ENCODE measurements around the gene RFTN2.
"Not testable (repeated sequence)": the region's sequence is repeated elsewhere in the genome, so short reads cannot be mapped to it uniquely, and the experiment has no call there.

The RFTN2 gene

GRCh38 chr2:197707316-197708213, 32.2 kb upstream of the RFTN2 start:
- peak overlapping the region; percentile 7 for H3K4me3 ChIP-seq (ENCODE audit: low read depth, low read length)

GRCh38 chr2:197706839-197707207, 31.4 kb upstream of the RFTN2 start:
- no peak for TF ChIP-seq CTCF (IDR thresholded peaks at IDR 0.05; ENCODE audit: borderline replicate concordance, insufficient read depth, low read depth, low read length)
- H3K4me3 ChIP-seq (ENCODE audit: low read depth, low read length), result peak overlapping the region; percentile 70

More at GRCh38 chr2:197707316-197708213, 32.2 kb upstream of the RFTN2 start:
- TF ChIP-seq CTCF (IDR thresholded peaks at IDR 0.05; ENCODE audit: borderline replicate concordance, insufficient read depth, low read depth, low read length), result peak; percentile 56; the same call in 1 of the 2 replicates

- TF ChIP-seq CTCF (IDR thresholded peaks at IDR 0.05; ENCODE audit: borderline replicate concordance, insufficient read depth, low read depth, low read length), result no peak
- H3K4me3 ChIP-seq (ENCODE audit: low read depth, low read length), result peak overlapping the region; percentile 70
These were observed 30.8 kb upstream of the RFTN2 start for GRCh38 chr2:197705912-197706838.

GRCh38 chr2:197705121-197705911, 29.9 kb upstream of the RFTN2 start, which contains the start of gene MARS2:
TSS of gene MARS2 (plus strand) at chr2:197705369. CDS start at chr2:197705406, 37 bp downstream.
- TF ChIP-seq CTCF (IDR thresholded peaks at IDR 0.05; ENCODE audit: borderline replicate concordance, insufficient read depth, low read depth, low read length), result no peak
- peak within 1 kb of the TSS; percentile 70 for H3K4me3 ChIP-seq (ENCODE audit: low read depth, low read length)

GRCh38 chr2:197704434-197705120, 29.2 kb upstream of the RFTN2 start:
- no peak for TF ChIP-seq CTCF (IDR thresholded peaks at IDR 0.05; ENCODE audit: borderline replicate concordance, insufficient read depth, low read depth, low read length)

GRCh38 chr2:197700960-197701359, 25.6 kb upstream of the RFTN2 start:
- H3K4me3 ChIP-seq (ENCODE audit: low read depth, low read length), result no peak overlapping the region
- TF ChIP-seq CTCF (IDR thresholded peaks at IDR 0.05; ENCODE audit: borderline replicate concordance, insufficient read depth, low read depth, low read length), result no peak

More at GRCh38 chr2:197704434-197705120, 29.2 kb upstream of the RFTN2 start:
- H3K4me3 ChIP-seq (ENCODE audit: low read depth, low read length), result peak overlapping the region; percentile 37

- H3K4me3 ChIP-seq (ENCODE audit: low read depth, low read length), result not testable (repeated sequence)
These were observed 24.3 kb upstream of the RFTN2 start for GRCh38 chr2:197699724-197700123.

- not testable (repeated sequence) for H3K4me3 ChIP-seq (ENCODE audit: low read depth, low read length)
These were observed 21.2 kb upstream of the RFTN2 start for GRCh38 chr2:197696571-197696970.

- not testable (repeated sequence) for H3K4me3 ChIP-seq (ENCODE audit: low read depth, low read length)
These were observed 20.6 kb upstream of the RFTN2 start for GRCh38 chr2:197695971-197696370.

GRCh38 chr2:197695206-197695605, 19.8 kb upstream of the RFTN2 start:
- not testable (repeated sequence) for H3K4me3 ChIP-seq (ENCODE audit: low read depth, low read length)

Measured in GM12875 (cell line).